ENCODE measurements around the gene MESP2. TPM values are rescaled to one million over a fixed set of nuclear protein-coding genes. Genes with fewer than 3 reads are reported as not detected.
A peak's percentile ranks its signal among the peaks of the same experiment; 100 is the strongest.

Gene MESP2
- total and polyA plus RNA-seq, 9 of the 15 experiments (the other 6 are each of a cell fraction or from before 2014, with no cell fraction given): 0.08 to 0.82 (median 0.37) TPM

- TF ChIP-seq, protein P1, sequence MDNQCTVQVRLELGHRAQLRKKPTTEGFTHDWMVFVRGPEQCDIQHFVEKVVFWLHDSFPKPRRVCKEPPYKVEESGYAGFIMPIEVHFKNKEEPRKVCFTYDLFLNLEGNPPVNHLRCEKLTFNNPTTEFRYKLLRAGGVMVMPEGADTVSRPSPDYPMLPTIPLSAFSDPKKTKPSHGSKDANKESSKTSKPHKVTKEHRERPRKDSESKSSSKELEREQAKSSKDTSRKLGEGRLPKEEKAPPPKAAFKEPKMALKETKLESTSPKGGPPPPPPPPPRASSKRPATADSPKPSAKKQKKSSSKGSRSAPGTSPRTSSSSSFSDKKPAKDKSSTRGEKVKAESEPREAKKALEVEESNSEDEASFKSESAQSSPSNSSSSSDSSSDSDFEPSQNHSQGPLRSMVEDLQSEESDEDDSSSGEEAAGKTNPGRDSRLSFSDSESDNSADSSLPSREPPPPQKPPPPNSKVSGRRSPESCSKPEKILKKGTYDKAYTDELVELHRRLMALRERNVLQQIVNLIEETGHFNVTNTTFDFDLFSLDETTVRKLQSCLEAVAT (IDR thresholded peaks at IDR 0.05): no peak
- TF ChIP-seq GABPB1 (CRISPR knock-in tag; IDR thresholded peaks at IDR 0.05) (peak; percentile 59), CC2D1A (IDR thresholded peaks at IDR 0.05) (no peak), KAT7 (CRISPR knock-in tag; IDR thresholded peaks at IDR 0.05; ENCODE audit: borderline replicate concordance) (peak; percentile 85; the same call in 1 of the 2 replicates), POLR2G (IDR thresholded peaks at IDR 0.05; ENCODE audit: low read depth, low read length) (peak; percentile 78), UBTF (IDR thresholded peaks at IDR 0.05; ENCODE audit: borderline replicate concordance in 1 of 2, low read depth in 2 of 2, low read length in 2 of 2) (peak in 1 of 2 experiments; percentile 82; a peak in 3 of 4 replicates), ZNF431 (CRISPR knock-in tag; IDR thresholded peaks at IDR 0.05) (peak; percentile 66; the same call in 1 of the 2 replicates), BHLHE40 (IDR thresholded peaks at IDR 0.05; ENCODE audit: low read length) (peak; percentile 80), ZNF740 (CRISPR knock-in tag; IDR thresholded peaks at IDR 0.05) (no peak), ZNF740 (tag; IDR thresholded peaks at IDR 0.05) (no peak), YY1 (IDR thresholded peaks at IDR 0.05; ENCODE audit: borderline replicate concordance in 1 of 3, control insufficient read depth in 1 of 3, extremely low read depth in 1 of 3, insufficient read depth in 3 of 3, insufficient read length in 1 of 3, insufficient replicate concordance in 2 of 3, low read depth in 1 of 3, low read length in 2 of 3) (peak in 2 of 3 experiments; percentile 30 to 35), ERF (CRISPR knock-in tag; IDR thresholded peaks at IDR 0.05) (peak; percentile 49; the same call in 1 of the 2 replicates)
- TF ChIP-seq, protein P2, sequence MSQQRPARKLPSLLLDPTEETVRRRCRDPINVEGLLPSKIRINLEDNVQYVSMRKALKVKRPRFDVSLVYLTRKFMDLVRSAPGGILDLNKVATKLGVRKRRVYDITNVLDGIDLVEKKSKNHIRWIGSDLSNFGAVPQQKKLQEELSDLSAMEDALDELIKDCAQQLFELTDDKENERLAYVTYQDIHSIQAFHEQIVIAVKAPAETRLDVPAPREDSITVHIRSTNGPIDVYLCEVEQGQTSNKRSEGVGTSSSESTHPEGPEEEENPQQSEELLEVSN (IDR thresholded peaks at IDR 0.05; ENCODE audit: borderline replicate concordance in 1 of 2, extremely low read depth in 1 of 2, insufficient read depth in 1 of 2, insufficient read length in 1 of 2, low read depth in 1 of 2, low read length in 1 of 2, poor library complexity in 1 of 2, severe bottlenecking in 1 of 2): peak; percentile 98 to 99
- TF ChIP-seq, protein P3, sequence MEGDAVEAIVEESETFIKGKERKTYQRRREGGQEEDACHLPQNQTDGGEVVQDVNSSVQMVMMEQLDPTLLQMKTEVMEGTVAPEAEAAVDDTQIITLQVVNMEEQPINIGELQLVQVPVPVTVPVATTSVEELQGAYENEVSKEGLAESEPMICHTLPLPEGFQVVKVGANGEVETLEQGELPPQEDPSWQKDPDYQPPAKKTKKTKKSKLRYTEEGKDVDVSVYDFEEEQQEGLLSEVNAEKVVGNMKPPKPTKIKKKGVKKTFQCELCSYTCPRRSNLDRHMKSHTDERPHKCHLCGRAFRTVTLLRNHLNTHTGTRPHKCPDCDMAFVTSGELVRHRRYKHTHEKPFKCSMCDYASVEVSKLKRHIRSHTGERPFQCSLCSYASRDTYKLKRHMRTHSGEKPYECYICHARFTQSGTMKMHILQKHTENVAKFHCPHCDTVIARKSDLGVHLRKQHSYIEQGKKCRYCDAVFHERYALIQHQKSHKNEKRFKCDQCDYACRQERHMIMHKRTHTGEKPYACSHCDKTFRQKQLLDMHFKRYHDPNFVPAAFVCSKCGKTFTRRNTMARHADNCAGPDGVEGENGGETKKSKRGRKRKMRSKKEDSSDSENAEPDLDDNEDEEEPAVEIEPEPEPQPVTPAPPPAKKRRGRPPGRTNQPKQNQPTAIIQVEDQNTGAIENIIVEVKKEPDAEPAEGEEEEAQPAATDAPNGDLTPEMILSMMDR (IDR thresholded peaks at IDR 0.05 in 2 of 3, conservative IDR thresholded peaks at IDR 0.05 in 1 of 3; ENCODE audit: insufficient read depth in 2 of 3, low read depth in 1 of 3, low read length in 3 of 3): peak; percentile 39 to 65 (median 45); a peak in 5 of 6 replicates
- TF ChIP-seq, protein P4, sequence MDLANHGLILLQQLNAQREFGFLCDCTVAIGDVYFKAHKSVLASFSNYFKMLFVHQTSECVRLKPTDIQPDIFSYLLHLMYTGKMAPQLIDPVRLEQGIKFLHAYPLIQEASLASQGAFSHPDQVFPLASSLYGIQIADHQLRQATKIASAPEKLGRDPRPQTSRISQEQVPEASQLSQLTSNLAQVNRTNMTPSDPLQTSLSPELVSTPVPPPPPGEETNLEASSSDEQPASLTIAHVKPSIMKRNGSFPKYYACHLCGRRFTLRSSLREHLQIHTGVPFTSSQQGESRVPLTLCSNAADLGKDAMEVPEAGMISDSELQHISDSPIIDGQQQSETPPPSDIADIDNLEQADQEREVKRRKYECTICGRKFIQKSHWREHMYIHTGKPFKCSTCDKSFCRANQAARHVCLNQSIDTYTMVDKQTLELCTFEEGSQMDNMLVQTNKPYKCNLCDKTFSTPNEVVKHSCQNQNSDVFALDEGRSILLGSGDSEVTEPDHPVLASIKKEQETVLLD (IDR thresholded peaks at IDR 0.05): peak; percentile 96
These were observed at the start of gene MESP2 (continued) for GRCh38 chr15:89776274-89777072.
